ENCODE measurements around the gene PPM1H. TPM values are rescaled to one million over a fixed set of nuclear protein-coding genes. Genes with fewer than 3 reads are reported as not detected.

Gene PPM1H
- total RNA-seq, 5 donors from 2014 or later (not counting 1 experiment from before 2014, with no cell fraction given), result 0.18 to 0.82 (median 0.42) TPM

GRCh38 chr12:62908674-62909073, 26.3 kb downstream of the PPM1H start:
- WGBS (ENCODE audit: insufficient coverage), result no CpG with 5 or more reads among the region's 2 CpGs
- no peak overlapping the region for H3K27ac Mint-ChIP-seq
- CTCF ChIA-PET, result no interaction called here

GRCh38 chr12:62907561-62907960, 27.4 kb downstream of the PPM1H start:
- CTCF ChIA-PET, result no interaction called here
- H3K4me3 Mint-ChIP-seq, result no peak overlapping the region
- WGBS (ENCODE audit: insufficient coverage), result 7% methylated on average over 2 of the region's 2 CpGs
- no peaks in the 10 kb centered on the region for H3K4me1 ChIP-seq (ENCODE audit: control insufficient read depth in 1 of 2, extremely low read depth in 1 of 2, insufficient read depth in 2 of 2, low read length in 2 of 2)
- H3K27ac Mint-ChIP-seq, result no peak overlapping the region
- no peak overlapping the region for H3K27ac ChIP-seq (ENCODE audit: low read length)
- H3K27me3 ChIP-seq (replicated peaks in 1 of 2; ENCODE audit: control insufficient read depth in 2 of 2, extremely low read depth in 1 of 2, insufficient read depth in 2 of 2, low read length in 1 of 2), result no peaks in the 10 kb centered on the region
- no peak overlapping the region for H3K4me3 ChIP-seq (ENCODE audit: control insufficient read depth in 1 of 2, extremely low read depth in 1 of 2, low read length in 1 of 2)
- peaks cover 11 to 17% of the 10 kb centered on the region in 2 donors for H3K27me3 Mint-ChIP-seq
- no peaks in the 10 kb centered on the region for H3K9me3 Mint-ChIP-seq
- H3K4me1 Mint-ChIP-seq, result no peaks in the 10 kb centered on the region
- POLR2A ChIA-PET, result no interaction called here
- no peaks in the 10 kb centered on the region for H3K9me3 ChIP-seq
- DNase-seq (no peak), ATAC-seq (replicated peaks in 1 of 4) (no peak)
- no peaks in the 10 kb centered on the region for H3K36me3 ChIP-seq (ENCODE audit: control insufficient read depth in 2 of 2, extremely low read depth in 1 of 2, insufficient read depth in 1 of 2, low read length in 1 of 2)
- no peaks in the 10 kb centered on the region for H3K36me3 Mint-ChIP-seq

More at GRCh38 chr12:62908674-62909073, 26.3 kb downstream of the PPM1H start:
- H3K36me3 Mint-ChIP-seq, result no peaks in the 10 kb centered on the region
- Histone ChIP-seq H3K4me3 (ENCODE audit: control insufficient read depth in 1 of 2, extremely low read depth in 1 of 2, low read length in 1 of 2) (no peak overlapping the region), H3K27ac (ENCODE audit: low read length) (no peak overlapping the region), H3K27me3 (replicated peaks in 1 of 2; ENCODE audit: control insufficient read depth in 2 of 2, extremely low read depth in 1 of 2, insufficient read depth in 2 of 2, low read length in 1 of 2) (peaks cover 0 to 3% of the 10 kb centered on the region in 2 experiments), H3K4me1 (ENCODE audit: control insufficient read depth in 1 of 2, extremely low read depth in 1 of 2, insufficient read depth in 2 of 2, low read length in 2 of 2) (no peaks in the 10 kb centered on the region), H3K9me3 (no peaks in the 10 kb centered on the region), H3K36me3 (ENCODE audit: control insufficient read depth in 2 of 2, extremely low read depth in 1 of 2, insufficient read depth in 1 of 2, low read length in 1 of 2) (no peaks in the 10 kb centered on the region)
- H3K4me3 Mint-ChIP-seq, result no peak overlapping the region
- peaks cover 11 to 17% of the 10 kb centered on the region in 2 donors for H3K27me3 Mint-ChIP-seq
- DNase-seq (no peak), ATAC-seq (replicated peaks in 1 of 4) (no peak)
- H3K4me1 Mint-ChIP-seq, result no peaks in the 10 kb centered on the region
- H3K9me3 Mint-ChIP-seq, result no peaks in the 10 kb centered on the region
- POLR2A ChIA-PET, result no interaction called here

- WGBS (ENCODE audit: insufficient coverage), result no CpG with 5 or more reads among the region's 1 CpG
- ChIA-PET CTCF (no interaction called here), POLR2A (no interaction called here)
- no peaks in the 10 kb centered on the region for H3K9me3 Mint-ChIP-seq
- Histone ChIP-seq H3K36me3 (ENCODE audit: control insufficient read depth in 2 of 2, extremely low read depth in 1 of 2, insufficient read depth in 1 of 2, low read length in 1 of 2) (no peaks in the 10 kb centered on the region), H3K27ac (ENCODE audit: low read length) (no peak overlapping the region), H3K27me3 (replicated peaks in 1 of 2; ENCODE audit: control insufficient read depth in 2 of 2, extremely low read depth in 1 of 2, insufficient read depth in 2 of 2, low read length in 1 of 2) (no peaks in the 10 kb centered on the region), H3K9me3 (no peaks in the 10 kb centered on the region), H3K4me1 (ENCODE audit: control insufficient read depth in 1 of 2, extremely low read depth in 1 of 2, insufficient read depth in 2 of 2, low read length in 2 of 2) (no peaks in the 10 kb centered on the region), H3K4me3 (ENCODE audit: control insufficient read depth in 1 of 2, extremely low read depth in 1 of 2, low read length in 1 of 2) (no peak overlapping the region)
- no peak overlapping the region for H3K27ac Mint-ChIP-seq
- DNase-seq, result no peak
- no peaks in the 10 kb centered on the region for H3K36me3 Mint-ChIP-seq
- no peak for ATAC-seq (replicated peaks in 1 of 4)
- no peaks in the 10 kb centered on the region for H3K4me1 Mint-ChIP-seq
- H3K4me3 Mint-ChIP-seq, result no peak overlapping the region
- peaks cover 11 to 17% of the 10 kb centered on the region in 2 donors for H3K27me3 Mint-ChIP-seq
These were observed 27.9 kb downstream of the PPM1H start for GRCh38 chr12:62907078-62907477.

- ATAC-seq (replicated peaks in 1 of 4) (no peak), DNase-seq (no peak)
- no peak overlapping the region for H3K27ac ChIP-seq (ENCODE audit: low read length)
- Mint-ChIP-seq H3K9me3 (no peaks in the 10 kb centered on the region), H3K36me3 (no peaks in the 10 kb centered on the region), H3K27me3 (peaks cover 2 to 7% of the 10 kb centered on the region in 2 donors), H3K4me3 (no peak overlapping the region), H3K4me1 (no peaks in the 10 kb centered on the region), H3K27ac (no peak overlapping the region)
- no peaks in the 10 kb centered on the region for H3K36me3 ChIP-seq (ENCODE audit: control insufficient read depth in 2 of 2, extremely low read depth in 1 of 2, insufficient read depth in 1 of 2, low read length in 1 of 2)
- ChIA-PET CTCF (no interaction called here), POLR2A (no interaction called here)
- no peaks in the 10 kb centered on the region for H3K9me3 ChIP-seq
- H3K4me3 ChIP-seq (ENCODE audit: control insufficient read depth in 1 of 2, extremely low read depth in 1 of 2, low read length in 1 of 2), result no peak overlapping the region
- WGBS (ENCODE audit: insufficient coverage), result no CpG with 5 or more reads among the region's 4 CpGs
- no peaks in the 10 kb centered on the region for H3K4me1 ChIP-seq (ENCODE audit: control insufficient read depth in 1 of 2, extremely low read depth in 1 of 2, insufficient read depth in 2 of 2, low read length in 2 of 2)
- no peaks in the 10 kb centered on the region for H3K27me3 ChIP-seq (replicated peaks in 1 of 2; ENCODE audit: control insufficient read depth in 2 of 2, extremely low read depth in 1 of 2, insufficient read depth in 2 of 2, low read length in 1 of 2)
These were observed 31.8 kb downstream of the PPM1H start for GRCh38 chr12:62903151-62903550.

GRCh38 chr12:62900686-62901272, 34.2 kb downstream of the PPM1H start:
- WGBS (ENCODE audit: insufficient coverage), result 94% methylated on average over 4 of the region's 4 CpGs
- no peaks in the 10 kb centered on the region for H3K36me3 Mint-ChIP-seq
- POLR2A ChIA-PET, result no interaction called here
- no peaks in the 10 kb centered on the region for H3K9me3 ChIP-seq
- H3K9me3 Mint-ChIP-seq, result no peaks in the 10 kb centered on the region
- DNase-seq (no peak), ATAC-seq (replicated peaks in 1 of 4) (no peak)
- no peak overlapping the region for H3K4me3 ChIP-seq (ENCODE audit: control insufficient read depth in 1 of 2, extremely low read depth in 1 of 2, low read length in 1 of 2)
- H3K4me1 ChIP-seq (ENCODE audit: control insufficient read depth in 1 of 2, extremely low read depth in 1 of 2, insufficient read depth in 2 of 2, low read length in 2 of 2), result no peaks in the 10 kb centered on the region
- no peak overlapping the region for H3K27ac Mint-ChIP-seq
- peaks cover 0 to 2% of the 10 kb centered on the region in 2 donors for H3K27me3 Mint-ChIP-seq
- H3K36me3 ChIP-seq (ENCODE audit: control insufficient read depth in 2 of 2, extremely low read depth in 1 of 2, insufficient read depth in 1 of 2, low read length in 1 of 2), result no peaks in the 10 kb centered on the region
- no peak overlapping the region for H3K27ac ChIP-seq (ENCODE audit: low read length)
- CTCF ChIA-PET, result no interaction called here
- no peak overlapping the region for H3K4me3 Mint-ChIP-seq
- no peaks in the 10 kb centered on the region for H3K27me3 ChIP-seq (replicated peaks in 1 of 2; ENCODE audit: control insufficient read depth in 2 of 2, extremely low read depth in 1 of 2, insufficient read depth in 2 of 2, low read length in 1 of 2)
- H3K4me1 Mint-ChIP-seq, result no peaks in the 10 kb centered on the region

- Histone ChIP-seq H3K36me3 (ENCODE audit: control insufficient read depth in 2 of 2, extremely low read depth in 1 of 2, insufficient read depth in 1 of 2, low read length in 1 of 2) (no peaks in the 10 kb centered on the region), H3K4me1 (ENCODE audit: control insufficient read depth in 1 of 2, extremely low read depth in 1 of 2, insufficient read depth in 2 of 2, low read length in 2 of 2) (no peaks in the 10 kb centered on the region), H3K4me3 (ENCODE audit: control insufficient read depth in 1 of 2, extremely low read depth in 1 of 2, low read length in 1 of 2) (no peak overlapping the region), H3K27me3 (replicated peaks in 1 of 2; ENCODE audit: control insufficient read depth in 2 of 2, extremely low read depth in 1 of 2, insufficient read depth in 2 of 2, low read length in 1 of 2) (no peaks in the 10 kb centered on the region), H3K27ac (ENCODE audit: low read length) (no peak overlapping the region), H3K9me3 (no peaks in the 10 kb centered on the region)
- H3K4me1 Mint-ChIP-seq, result no peaks in the 10 kb centered on the region
- H3K27me3 Mint-ChIP-seq, result peaks cover 0 to 4% of the 10 kb centered on the region in 2 donors
- no peak overlapping the region for H3K4me3 Mint-ChIP-seq
- ChIA-PET POLR2A (no interaction called here), CTCF (no interaction called here)
- no peak for ATAC-seq (replicated peaks in 1 of 4)
- no CpG with 5 or more reads among the region's 7 CpGs for WGBS (ENCODE audit: insufficient coverage)
- H3K36me3 Mint-ChIP-seq, result no peaks in the 10 kb centered on the region
- no peaks in the 10 kb centered on the region for H3K9me3 Mint-ChIP-seq
- H3K27ac Mint-ChIP-seq, result no peak overlapping the region
- DNase-seq, result no peak
These were observed 35.2 kb downstream of the PPM1H start for GRCh38 chr12:62899568-62900390.
